ENCODE measurements around the gene ZNF398. TPM values are rescaled to one million over a fixed set of nuclear protein-coding genes. Genes with fewer than 3 reads are reported as not detected.

ZNF398 gene
- total and polyA plus RNA-seq, 2 of the 13 experiments (the other 11 are each of a cell fraction or from before 2014, with no cell fraction given), result 3.0 to 8.9 TPM

DNA sequence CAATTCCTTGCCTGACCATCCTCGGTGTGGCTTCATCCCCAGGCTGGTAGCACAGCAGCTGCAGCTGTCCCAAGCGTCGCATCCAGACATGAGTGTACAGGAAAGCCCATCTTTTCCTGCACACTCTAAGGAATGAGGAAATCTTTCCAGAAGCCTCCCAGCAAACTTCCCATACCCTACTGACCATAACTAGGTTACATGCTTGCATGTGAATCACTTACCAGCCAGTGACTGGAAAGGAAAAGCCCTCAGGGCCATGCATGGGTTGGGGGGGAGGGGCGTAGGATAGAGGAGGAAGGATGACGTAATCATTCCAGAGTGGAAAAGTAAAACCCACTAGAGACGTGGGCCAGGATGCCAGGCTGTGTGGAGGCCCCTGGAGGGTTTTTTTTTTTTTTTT lies 73.3 kb downstream of the ZNF398 start:
- ChIA-PET POLR2A (no interaction called here), CTCF (ENCODE audit: low intra/inter-chr PET ratio, low total read pairs) (no interaction called here)
- H3K9me3 ChIP-seq (ENCODE audit: low read length), result no peaks in the 10 kb centered on the region
- no peak overlapping the region for H3K4me2 ChIP-seq (ENCODE audit: low read depth, low read length)
- H3K36me3 ChIP-seq (replicated peaks in 1 of 2; ENCODE audit: control insufficient read depth in 1 of 2, insufficient read depth in 2 of 2, low read length in 2 of 2), result peaks cover 22 to 70% of the 10 kb centered on the region in 2 experiments; a peak in 4 of 5 replicates
- H3K27me3 ChIP-seq (ENCODE audit: control insufficient read depth in 1 of 2, insufficient read depth in 2 of 2, low read length in 2 of 2), result no peaks in the 10 kb centered on the region
- 0 out of 2 replicates have a peak, but pooled peaks cover 3% of the 10 kb centered on the region for H4K20me1 ChIP-seq (ENCODE audit: insufficient read depth, low read length)
- DNase-seq (ENCODE audit: low spot score), result no peak
- in situ Hi-C loops (cut with HindIII; ENCODE audit: extremely low pct_ligation_motif_present, low pct_unique_long_range_greater_than_20kb) (no loop called here), intact Hi-C loops (cut with micrococcal nuclease; ENCODE audit: unreplicated experiment) (no loop called here)
- H3K27ac ChIP-seq (ENCODE audit: extremely low read length, insufficient read depth, low read length), result no peak overlapping the region
- H3K9ac ChIP-seq (ENCODE audit: insufficient read depth, low read depth, low read length), result no peak overlapping the region
- no peak overlapping the region for H3K4me3 ChIP-seq (replicated peaks in 1 of 3; ENCODE audit: insufficient read depth in 1 of 3, low read depth in 2 of 3, low read length in 3 of 3)
- H3K79me2 ChIP-seq (ENCODE audit: insufficient read depth, low read length), result no peaks in the 10 kb centered on the region
- H2AFZ ChIP-seq (ENCODE audit: low read length), result no peak overlapping the region
- no TSS peak for BruUV-seq (replicated peaks)
- no peak for FAIRE-seq
- TF ChIP-seq ZNF44 (CRISPR knock-in tag; IDR thresholded peaks at IDR 0.05) (no peak), SP140L (CRISPR knock-in tag; IDR thresholded peaks at IDR 0.05; ENCODE audit: borderline replicate concordance) (no peak), CEBPB (IDR thresholded peaks at IDR 0.05; ENCODE audit: borderline replicate concordance, low read depth, low read length) (0 out of 2 replicates have a peak, but pooled peaks have one; percentile 9)
- ATAC-seq, result no peak
- 97% methylated on average over 6 of the region's 6 CpGs for WGBS (ENCODE audit: low lambda C conversion rate)
- H3K4me1 ChIP-seq (ENCODE audit: insufficient read depth, low read length), result no peaks in the 10 kb centered on the region

DNA sequence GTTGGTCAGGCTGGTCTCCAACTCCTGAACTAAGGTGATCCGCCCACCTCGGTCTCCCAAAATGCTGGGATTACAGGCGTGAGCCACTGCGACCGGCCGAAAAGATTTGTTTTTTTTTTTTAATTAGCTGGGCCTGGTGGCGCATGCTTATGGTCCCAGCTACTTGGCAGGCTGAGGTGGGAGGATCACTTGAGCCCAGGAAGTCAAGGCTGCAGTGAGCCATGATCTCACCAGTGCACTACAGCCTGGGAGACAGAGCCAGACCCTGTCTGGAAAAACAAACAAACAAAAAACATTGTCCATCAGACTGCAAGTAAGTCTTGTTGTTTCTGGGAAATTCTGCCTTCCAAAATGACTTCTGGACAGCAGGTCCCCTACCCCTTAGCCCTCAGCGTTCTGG lies 75.9 kb downstream of the ZNF398 start:
- Histone ChIP-seq H3K79me2 (ENCODE audit: insufficient read depth, low read length) (no peaks in the 10 kb centered on the region), H2AFZ (ENCODE audit: low read length) (no peak overlapping the region), H3K27ac (ENCODE audit: extremely low read length, insufficient read depth, low read length) (no peak overlapping the region), H3K4me1 (ENCODE audit: insufficient read depth, low read length) (peaks cover 9% of the 10 kb centered on the region), H4K20me1 (ENCODE audit: insufficient read depth, low read length) (no peaks in the 10 kb centered on the region), H3K4me3 (replicated peaks in 1 of 3; ENCODE audit: insufficient read depth in 1 of 3, low read depth in 2 of 3, low read length in 3 of 3) (no peak overlapping the region), H3K9ac (ENCODE audit: insufficient read depth, low read depth, low read length) (no peak overlapping the region), H3K27me3 (ENCODE audit: control insufficient read depth in 1 of 2, insufficient read depth in 2 of 2, low read length in 2 of 2) (no peaks in the 10 kb centered on the region), H3K4me2 (ENCODE audit: low read depth, low read length) (no peak overlapping the region), H3K36me3 (replicated peaks in 1 of 2; ENCODE audit: control insufficient read depth in 1 of 2, insufficient read depth in 2 of 2, low read length in 2 of 2) (peaks cover 11 to 52% of the 10 kb centered on the region in 2 experiments; a peak in 4 of 5 replicates), H3K9me3 (ENCODE audit: low read length) (no peaks in the 10 kb centered on the region)
- DNase-seq (ENCODE audit: low spot score) (no peak), ATAC-seq (no peak), FAIRE-seq (no peak)
- BruUV-seq (replicated peaks), result no TSS peak
- WGBS (ENCODE audit: low lambda C conversion rate), result 99% methylated on average over 8 of the region's 8 CpGs
- POLR2A ChIA-PET, result no interaction called here
- CTCF ChIA-PET (ENCODE audit: low intra/inter-chr PET ratio, low total read pairs), result no interaction called here
- in situ Hi-C loops (cut with HindIII; ENCODE audit: extremely low pct_ligation_motif_present, low pct_unique_long_range_greater_than_20kb) (no loop called here), intact Hi-C loops (cut with micrococcal nuclease; ENCODE audit: unreplicated experiment) (no loop called here)
- TF ChIP-seq AKAP8 (CRISPR knock-in tag; IDR thresholded peaks at IDR 0.05), result no peak
- TF ChIP-seq ZNF75D (CRISPR knock-in tag; IDR thresholded peaks at IDR 0.05; ENCODE audit: borderline replicate concordance), result no peak
- no peak for TF ChIP-seq JDP2 (CRISPR knock-in tag; IDR thresholded peaks at IDR 0.05; ENCODE audit: borderline replicate concordance)
- TF ChIP-seq RFX3 (CRISPR knock-in tag; IDR thresholded peaks at IDR 0.05), result no peak
- no peak for TF ChIP-seq CREB1 (IDR thresholded peaks at IDR 0.05)
- no peak for TF ChIP-seq CREB1 (CRISPR knock-in tag; IDR thresholded peaks at IDR 0.05)
- TF ChIP-seq, protein P1, sequence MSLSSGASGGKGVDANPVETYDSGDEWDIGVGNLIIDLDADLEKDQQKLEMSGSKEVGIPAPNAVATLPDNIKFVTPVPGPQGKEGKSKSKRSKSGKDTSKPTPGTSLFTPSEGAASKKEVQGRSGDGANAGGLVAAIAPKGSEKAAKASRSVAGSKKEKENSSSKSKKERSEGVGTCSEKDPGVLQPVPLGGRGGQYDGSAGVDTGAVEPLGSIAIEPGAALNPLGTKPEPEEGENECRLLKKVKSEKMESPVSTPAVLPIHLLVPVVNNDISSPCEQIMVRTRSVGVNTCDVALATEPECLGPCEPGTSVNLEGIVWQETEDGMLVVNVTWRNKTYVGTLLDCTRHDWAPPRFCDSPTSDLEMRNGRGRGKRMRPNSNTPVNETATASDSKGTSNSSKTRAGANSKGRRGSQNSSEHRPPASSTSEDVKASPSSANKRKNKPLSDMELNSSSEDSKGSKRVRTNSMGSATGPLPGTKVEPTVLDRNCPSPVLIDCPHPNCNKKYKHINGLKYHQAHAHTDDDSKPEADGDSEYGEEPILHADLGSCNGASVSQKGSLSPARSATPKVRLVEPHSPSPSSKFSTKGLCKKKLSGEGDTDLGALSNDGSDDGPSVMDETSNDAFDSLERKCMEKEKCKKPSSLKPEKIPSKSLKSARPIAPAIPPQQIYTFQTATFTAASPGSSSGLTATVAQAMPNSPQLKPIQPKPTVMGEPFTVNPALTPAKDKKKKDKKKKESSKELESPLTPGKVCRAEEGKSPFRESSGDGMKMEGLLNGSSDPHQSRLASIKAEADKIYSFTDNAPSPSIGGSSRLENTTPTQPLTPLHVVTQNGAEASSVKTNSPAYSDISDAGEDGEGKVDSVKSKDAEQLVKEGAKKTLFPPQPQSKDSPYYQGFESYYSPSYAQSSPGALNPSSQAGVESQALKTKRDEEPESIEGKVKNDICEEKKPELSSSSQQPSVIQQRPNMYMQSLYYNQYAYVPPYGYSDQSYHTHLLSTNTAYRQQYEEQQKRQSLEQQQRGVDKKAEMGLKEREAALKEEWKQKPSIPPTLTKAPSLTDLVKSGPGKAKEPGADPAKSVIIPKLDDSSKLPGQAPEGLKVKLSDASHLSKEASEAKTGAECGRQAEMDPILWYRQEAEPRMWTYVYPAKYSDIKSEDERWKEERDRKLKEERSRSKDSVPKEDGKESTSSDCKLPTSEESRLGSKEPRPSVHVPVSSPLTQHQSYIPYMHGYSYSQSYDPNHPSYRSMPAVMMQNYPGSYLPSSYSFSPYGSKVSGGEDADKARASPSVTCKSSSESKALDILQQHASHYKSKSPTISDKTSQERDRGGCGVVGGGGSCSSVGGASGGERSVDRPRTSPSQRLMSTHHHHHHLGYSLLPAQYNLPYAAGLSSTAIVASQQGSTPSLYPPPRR (CRISPR knock-in tag; IDR thresholded peaks at IDR 0.05; ENCODE audit: borderline replicate concordance), result no peak
- no peak for TF ChIP-seq MBD4 (IDR thresholded peaks at IDR 0.05; ENCODE audit: borderline replicate concordance, low read length)
- TF ChIP-seq ARNT (IDR thresholded peaks at IDR 0.05), result no peak
- TF ChIP-seq MEIS2 (CRISPR knock-in tag; IDR thresholded peaks at IDR 0.05), result no peak
- TF ChIP-seq ZNF44 (CRISPR knock-in tag; IDR thresholded peaks at IDR 0.05), result no peak
- TF ChIP-seq U2AF1 (optimal IDR thresholded peaks at IDR 0.05; ENCODE audit: low read depth, low read length), result no peak
